Panc1 (cell line): ENCODE results near the gene ESYT2.

Experiments used
- CTCF ChIP-seq: fragments of 450-650 bp; IDR thresholded peaks from 2 replicates; pipeline ENCODE4 v1.5.1; 2017; ENCODE audit warnings: mild to moderate bottlenecking
- POLR2AphosphoS5 ChIP-seq: IDR thresholded peaks from 2 replicates; pipeline ENCODE4 v1.6.1; 2012; ENCODE audit warnings: mild to moderate bottlenecking, low read depth, low read length, moderate library complexity

GRCh38 chr7:158759245-158759614 lies 70.1 kb downstream of the ESYT2 start:
- TF ChIP-seq CTCF (no peak), POLR2AphosphoS5 (no peak)
